Vein endothelial cell (primary cell): ENCODE data around the gene CRADD. TPM values are rescaled to one million over a fixed set of nuclear protein-coding genes. Genes with fewer than 3 reads are reported as not detected.

Source experiments
- small RNA-seq: library from RNA; depleted of rRNA; stranded (forward); fragments of <200 nt; gene quantifications from one replicate; pipeline ENCODE3, GENCODE V24; 2012
- total RNA-seq: library from RNA; depleted of rRNA; stranded (reverse); fragments of >200 nt; gene quantifications from 2 replicates; pipeline ENCODE4 v1.2.3, GENCODE V29; 2012

CRADD gene
- 12.3 and 14.0 TPM in 2 replicates for total RNA-seq

DNA sequence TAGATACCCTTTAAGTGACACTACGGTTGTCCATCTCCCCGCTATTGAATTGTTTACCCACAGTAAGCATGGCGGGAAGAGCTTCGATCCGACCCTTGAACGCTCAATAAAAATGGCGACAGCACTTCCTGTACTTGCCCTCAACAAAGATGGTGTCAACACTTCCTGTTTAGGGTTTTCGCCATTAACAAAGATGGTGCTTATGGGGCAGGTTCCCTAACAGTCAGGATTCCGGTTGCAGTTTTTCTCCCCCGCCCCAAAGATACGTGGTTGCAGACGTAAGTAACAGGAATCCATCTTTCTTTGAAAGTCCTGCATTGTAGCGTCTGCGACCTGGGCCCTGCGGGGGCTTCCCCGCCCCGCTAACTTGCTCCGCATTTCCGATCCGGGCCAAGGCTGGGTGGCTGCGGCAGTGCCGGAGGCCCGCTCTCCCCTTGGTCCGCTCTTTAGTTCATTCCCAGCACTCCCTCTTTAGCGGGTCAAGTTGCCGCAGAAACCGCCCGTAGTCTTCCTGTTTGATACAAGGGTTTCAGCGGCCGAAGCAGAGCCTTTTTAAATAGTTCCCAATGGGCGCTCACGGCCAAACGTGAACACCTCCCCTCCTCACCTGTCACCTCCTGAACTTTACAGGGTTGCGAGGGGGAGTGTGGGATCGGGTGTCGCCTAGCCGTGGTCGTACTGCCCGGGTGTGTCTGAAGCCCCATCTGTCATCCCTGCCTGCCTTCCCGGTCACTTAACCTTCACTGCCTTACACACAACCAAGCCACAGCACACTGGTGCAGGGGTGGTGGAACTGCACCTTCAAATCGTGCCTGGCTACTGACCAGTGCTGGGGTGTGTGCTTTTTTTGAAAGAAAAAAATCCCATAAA lies at the start of gene CRADD:
Gene CRADD (plus strand): TSS at position 181 of the 870 bp plus-strand sequence.

Small RNA genes within 50 kb of the gene (small RNA-seq; reads per million reads assigned to genes)
- gene RN7SL630P: not detected

Other genes with a start within 250 kb of the CRADD start
- 97.2 and 111 TPM in 2 replicates for gene UBE2N, start 235.4 kb upstream of the CRADD start, total RNA-seq
- gene MRPL42, start 209.9 kb upstream of the CRADD start, total RNA-seq: 32.3 and 86.7 TPM in 2 replicates
- gene SOCS2, start 104.7 kb upstream of the CRADD start, total RNA-seq: 12.1 and 20.8 TPM in 2 replicates